K562 (cell line): Measurements from ENCODE around the gene CDYL. TPM values are rescaled to one million over a fixed set of nuclear protein-coding genes. Genes with fewer than 3 reads are reported as not detected.
A peak's percentile ranks its signal among the peaks of the same experiment; 100 is the strongest.

Experiments used
- ATAC-seq: fragments of 200-7000 bp; cut with Tn5 transposase; 3 replicates; pipeline ENCODE4 v1.9.1; 2020; ENCODE audit warnings: moderate library complexity
- BruUV-seq: library from RNA; stranded (reverse); fragments of 400-500 nt; replicated peaks from 2 replicates; lab custom pipeline; 2021; lab: Mats Ljungman, UMichigan
- CTCF ChIA-PET: fragments of 300-600 bp; formaldehyde crosslinking; extraction: SDS; loops from one replicate; lab custom pipeline; 2021; ENCODE audit warnings: low intra/inter-chr PET ratio; lab: Yijun Ruan, JAX
- POLR2A ChIA-PET: fragments of 300-600, 350-650 bp; sonication (Branson Sonifier 250); formaldehyde crosslinking; extraction: SDS; loops from one replicate; lab custom pipeline; 2021; ENCODE audit warnings: antibody characterized with exemption, inconsistent platforms; lab: Yijun Ruan, JAX
- DNase-seq, 4 experiments: peaks; one replicate each; pipeline versions ENCODE4 v3.0.0 to v3.0.0-alpha.2; 2011 to 2018; ENCODE audit warnings: low spot score in 3 of 4, mixed read lengths in 3 of 4; ENCODE audit errors: extremely low read depth in 1 of 4
- FAIRE-seq: peaks from 2 replicates; lab custom pipeline; 2011; peaks lifted over from hg19 to GRCh38; lab: Jason Lieb, UNC
- H2AFZ ChIP-seq: 2 replicates; pipeline ENCODE4 v1.6.0; 2011; ENCODE audit warnings: low read depth, low read length, control low read depth, inconsistent platforms
- H3K27ac ChIP-seq: fragments of 200-600 bp; 3 replicates; pipeline ENCODE4 v1.8.0; 2011; ENCODE audit warnings: low read depth, mild to moderate bottlenecking, control low read depth, inconsistent platforms, low read length, moderate library complexity, mixed read lengths; ENCODE audit errors: extremely low read depth
- H3K27me3 ChIP-seq, 2 experiments: fragments of 300-600 bp in 1 of 2; 2 replicates in 1 of 2; 3 replicates in 1 of 2; pipeline versions ENCODE4 v1.6.0 to v1.8.0; 2011; ENCODE audit warnings: inconsistent platforms in 2 of 2, low read length in 2 of 2, mild to moderate bottlenecking in 1 of 2, mixed read lengths in 1 of 2, moderate library complexity in 1 of 2; ENCODE audit not compliant: control insufficient read depth in 2 of 2, insufficient read depth in 2 of 2
- H3K36me3 ChIP-seq: fragments of 300-600 bp; 3 replicates; pipeline ENCODE4 v1.8.0; 2011; ENCODE audit warnings: mild to moderate bottlenecking, low read length, inconsistent platforms; ENCODE audit not compliant: control insufficient read depth, insufficient read depth
- H3K4me1 ChIP-seq, 2 experiments: fragments of 200-600 bp in 1 of 2; replicated peaks in 1 of 2; 2 replicates in 1 of 2; 3 replicates in 1 of 2; pipeline versions ENCODE4 v1.5.1 to v1.8.0; 2011; ENCODE audit warnings: inconsistent platforms in 2 of 2, low read length in 2 of 2, mild to moderate bottlenecking in 1 of 2, mixed read lengths in 1 of 2, moderate library complexity in 1 of 2; ENCODE audit not compliant: control insufficient read depth in 2 of 2, insufficient read depth in 2 of 2
- H3K4me2 ChIP-seq: 2 replicates; pipeline ENCODE4 v1.6.1; 2011; ENCODE audit warnings: low read length, control low read depth, inconsistent platforms, mixed read lengths; ENCODE audit not compliant: insufficient read depth
- H3K4me3 ChIP-seq: fragments of 200-600 bp; sonication (generic), shearing (Covaris generic); 2 replicates; pipeline ENCODE4 v1.5.1; 2016; ENCODE audit warnings: control low read depth, inconsistent platforms
- H3K79me2 ChIP-seq: fragments of 200-600 bp; 3 replicates; pipeline ENCODE4 v1.8.0; 2011; ENCODE audit warnings: low read length, inconsistent platforms; ENCODE audit not compliant: control insufficient read depth, insufficient read depth
- H3K9ac ChIP-seq, 2 experiments: 2 replicates each; pipeline versions ENCODE4 v1.6.0 to v1.6.1; 2011; ENCODE audit warnings: low read depth in 2 of 2, low read length in 2 of 2, control low read depth in 1 of 2, inconsistent platforms in 1 of 2, mild to moderate bottlenecking in 1 of 2, mixed read lengths in 1 of 2; ENCODE audit not compliant: insufficient read depth in 1 of 2
- H3K9me1 ChIP-seq: one replicate; pipeline ENCODE4 v1.6.0; 2011; ENCODE audit warnings: inconsistent platforms, mild to moderate bottlenecking, low read length, moderate library complexity; ENCODE audit not compliant: control insufficient read depth, insufficient read depth
- H3K9me3 ChIP-seq: replicated peaks from 2 replicates; pipeline ENCODE4 v1.5.1; 2011; ENCODE audit warnings: low read depth, low read length, inconsistent platforms; ENCODE audit not compliant: control insufficient read depth, insufficient read depth
- H4K20me1 ChIP-seq: replicated peaks from 2 replicates; pipeline ENCODE4 v1.6.1; 2011; ENCODE audit warnings: low read length, inconsistent platforms, mixed read lengths; ENCODE audit not compliant: control insufficient read depth, insufficient read depth
- ASH1L ChIP-seq: fragments of 450-650 bp; IDR thresholded peaks from 2 replicates; pipeline ENCODE4 v1.6.1; 2018; ENCODE audit warnings: borderline replicate concordance, mild to moderate bottlenecking, low read depth; ENCODE audit not compliant: partially characterized antibody
- CBFA2T3 ChIP-seq: fragments of 450-650 bp; IDR thresholded peaks from 2 replicates; pipeline ENCODE4 v1.6.1; 2017
- WGBS: fragments of 100-300 bp; shearing (Covaris generic); methylation state at CpG from one replicate; pipeline ENCODE4 v1.1.6; 2016; ENCODE audit warnings: low coverage, mixed read lengths; ENCODE audit not compliant: insufficient coverage; ENCODE audit errors: missing lambda C conversion rate; 5-methylcytosine and 5-hydroxymethylcytosine counted together
- in situ Hi-C: fragments of 300-500 bp; cut with MboI; formaldehyde crosslinking; loops from 4 replicates; pipeline ENCODE4 v1.15.0; 2018; ENCODE audit warnings: inconsistent platforms, mixed read lengths
- intact Hi-C: fragments of 100-400 bp; cut with micrococcal nuclease; formaldehyde crosslinking; loops from 2 replicates; pipeline ENCODE4 v1.14.2; 2022
- polyA plus RNA-seq, 8 experiments: library from polyadenylated mRNA; depleted of rRNA in 4 of 8; stranded (reverse) in 5 of 8; unstranded in 3 of 8; fragments of >200 nt; fragmentation: Nextera tagmentation in 2 of 8; fragmentation: Illumina TruSeq in 1 of 8; extraction: Ambion mirVana in 2 of 8; extraction: Trizol in 1 of 8; gene quantifications; 2 replicates each; pipeline versions ENCODE4 v1.2.1 to v1.2.3, GENCODE V29; 2011 to 2014; ENCODE audit warnings: inconsistent platforms in 1 of 8, missing spikeins in 1 of 8
- total RNA-seq, 7 experiments: library from RNA; depleted of rRNA in 6 of 7; stranded (reverse); fragments of >200 nt in 6 of 7; fragmentation: Illumina TruSeq in 2 of 7; extraction: Trizol in 2 of 7; gene quantifications; 2 replicates each; pipeline versions ENCODE4 v1.2.1 to v1.2.3, GENCODE V29; 2011 to 2021; ENCODE audit warnings: low replicate concordance in 1 of 7
- TF ChIP-seq, protein P1 (sequence below), 3 experiments: IDR thresholded peaks in 2 of 3; conservative IDR thresholded peaks in 1 of 3; 2 replicates each; pipeline ENCODE4 v1.5.1; 2011 to 2012; ENCODE audit warnings: low read length in 3 of 3, mild to moderate bottlenecking in 3 of 3, control low read depth in 2 of 3, improper control_type of control experiment in 1 of 3, inconsistent platforms in 1 of 3, low read depth in 1 of 3, mixed read lengths in 1 of 3, moderate library complexity in 1 of 3; ENCODE audit not compliant: insufficient read depth in 2 of 3

CDYL gene
- total and polyA plus RNA-seq, 9 of the 15 experiments (the other 6 are each of a cell fraction or from before 2014, with no cell fraction given) = 8.1 to 45.8 (median 40.8) TPM

DNA sequence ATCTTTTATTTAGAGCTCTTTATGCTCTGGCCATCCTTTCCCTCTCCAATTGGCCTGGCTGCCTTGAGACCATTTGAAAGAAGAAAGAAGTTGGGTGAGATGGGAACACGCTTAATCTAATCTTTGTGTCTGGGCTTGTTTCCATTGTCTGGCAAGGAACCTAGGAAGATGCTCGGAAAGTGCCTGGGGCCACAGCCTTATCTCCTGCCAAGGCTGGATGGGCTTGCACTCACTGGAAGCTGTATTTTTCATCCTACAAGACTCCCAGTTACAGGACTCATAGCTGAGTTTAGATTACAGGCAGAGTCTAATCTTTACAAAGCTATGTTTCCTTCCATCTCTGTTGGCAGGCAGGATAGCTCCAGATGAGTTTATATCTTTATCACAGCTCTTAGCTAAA lies 33.1 kb upstream of the CDYL start:
- H3K4me3 ChIP-seq = no peak overlapping the region
- H3K4me1 ChIP-seq = peaks cover 3 to 4% of the 10 kb centered on the region in 2 experiments; a peak in 2 of 5 replicates
- no peak for ATAC-seq
- CTCF ChIA-PET = no interaction called here
- no peaks in the 10 kb centered on the region for H3K36me3 ChIP-seq
- no peak for DNase-seq
- in situ Hi-C loops = no loop called here
- no peak overlapping the region for H3K4me2 ChIP-seq
- BruUV-seq = no TSS peak
- H3K9ac ChIP-seq = no peak overlapping the region
- H3K27ac ChIP-seq = no peak overlapping the region
- no peaks in the 10 kb centered on the region for H4K20me1 ChIP-seq
- no peaks in the 10 kb centered on the region for H3K9me1 ChIP-seq
- POLR2A ChIA-PET = interaction anchor here (1.6 to 2.3 kb wide), 2 partner anchors 9 to 15 kb away, joined by 6 to 10 read pairs; no protein-coding TSS in a partner anchor
- intact Hi-C loops = no loop called here
- WGBS = 0% methylated on average over 2 of the region's 2 CpGs
- H3K9me3 ChIP-seq = no peaks in the 10 kb centered on the region
- H3K79me2 ChIP-seq = no peaks in the 10 kb centered on the region
- TF ChIP-seq ASH1L (no peak), CBFA2T3 (peak; percentile 13; the same call in 1 of the 2 replicates)
- TF ChIP-seq, protein P1, sequence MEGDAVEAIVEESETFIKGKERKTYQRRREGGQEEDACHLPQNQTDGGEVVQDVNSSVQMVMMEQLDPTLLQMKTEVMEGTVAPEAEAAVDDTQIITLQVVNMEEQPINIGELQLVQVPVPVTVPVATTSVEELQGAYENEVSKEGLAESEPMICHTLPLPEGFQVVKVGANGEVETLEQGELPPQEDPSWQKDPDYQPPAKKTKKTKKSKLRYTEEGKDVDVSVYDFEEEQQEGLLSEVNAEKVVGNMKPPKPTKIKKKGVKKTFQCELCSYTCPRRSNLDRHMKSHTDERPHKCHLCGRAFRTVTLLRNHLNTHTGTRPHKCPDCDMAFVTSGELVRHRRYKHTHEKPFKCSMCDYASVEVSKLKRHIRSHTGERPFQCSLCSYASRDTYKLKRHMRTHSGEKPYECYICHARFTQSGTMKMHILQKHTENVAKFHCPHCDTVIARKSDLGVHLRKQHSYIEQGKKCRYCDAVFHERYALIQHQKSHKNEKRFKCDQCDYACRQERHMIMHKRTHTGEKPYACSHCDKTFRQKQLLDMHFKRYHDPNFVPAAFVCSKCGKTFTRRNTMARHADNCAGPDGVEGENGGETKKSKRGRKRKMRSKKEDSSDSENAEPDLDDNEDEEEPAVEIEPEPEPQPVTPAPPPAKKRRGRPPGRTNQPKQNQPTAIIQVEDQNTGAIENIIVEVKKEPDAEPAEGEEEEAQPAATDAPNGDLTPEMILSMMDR (IDR thresholded peaks at IDR 0.05 in 2 of 3, conservative IDR thresholded peaks at IDR 0.05 in 1 of 3; ENCODE audit: insufficient read depth in 2 of 3, low read depth in 1 of 3, low read length in 3 of 3) = no peak
- FAIRE-seq = no peak
- H3K27me3 ChIP-seq = peaks cover 0 to 4% of the 10 kb centered on the region in 2 experiments; a peak in 1 of 5 replicates
- H2AFZ ChIP-seq = no peak overlapping the region
